HG03135 (cell line): Measurements from ENCODE around the gene MCF2L2.

ENCODE experiments used
- ATAC-seq: cut with Tn5 transposase; IDR thresholded peaks from one replicate; pipeline ENCODE4 v1.9.1; 2021; ENCODE audit warnings: mild to moderate bottlenecking, moderate library complexity; ENCODE audit not compliant: unreplicated experiment

The MCF2L2 gene

DNA sequence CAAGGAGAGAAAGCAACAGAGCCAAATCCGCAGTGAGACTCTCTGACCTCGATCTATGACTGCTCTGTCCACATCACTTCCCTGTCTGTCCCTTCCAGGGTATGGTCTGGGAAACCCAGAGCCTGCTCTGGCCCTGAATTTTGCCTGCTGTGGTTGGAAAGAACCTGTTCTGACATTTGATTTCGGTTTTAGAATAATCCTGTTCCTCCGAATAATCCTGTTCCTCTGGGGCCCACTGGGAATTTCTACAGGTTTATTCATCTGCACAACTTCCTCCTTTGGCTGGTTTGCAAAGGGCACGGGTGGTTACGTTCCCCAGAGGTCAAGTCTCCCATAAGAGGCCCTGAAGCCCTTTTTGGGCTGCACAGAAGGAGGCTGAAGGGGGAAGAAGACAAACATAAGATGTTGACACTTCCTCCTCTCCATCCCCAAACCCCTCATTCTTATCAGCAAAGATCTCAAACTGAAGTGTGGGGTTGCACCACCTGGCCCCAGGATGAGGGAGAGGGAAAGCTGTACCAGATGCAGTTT, 276.5 kb downstream of the MCF2L2 start:
- ATAC-seq = no peak

DNA sequence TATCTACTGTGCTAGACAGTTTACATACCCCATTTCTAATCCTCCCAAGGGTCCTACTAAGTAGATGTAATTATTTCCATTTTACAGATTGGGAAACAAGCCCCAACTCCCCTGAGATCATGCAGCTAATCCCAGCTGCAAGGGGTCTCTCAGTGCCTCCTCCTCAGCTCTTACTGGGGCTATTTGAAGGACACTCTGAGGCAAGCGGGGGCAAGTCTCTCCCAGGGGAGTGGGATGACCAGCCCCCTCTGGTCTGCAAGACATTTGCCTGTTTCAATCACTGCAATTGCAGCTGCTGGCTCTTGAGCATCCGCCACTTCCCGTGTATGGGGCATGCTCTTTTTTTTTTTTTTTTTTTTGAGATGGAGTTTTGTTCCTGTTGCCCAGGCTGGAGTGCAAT, 277.3 kb downstream of the MCF2L2 start:
- no peak for ATAC-seq

DNA sequence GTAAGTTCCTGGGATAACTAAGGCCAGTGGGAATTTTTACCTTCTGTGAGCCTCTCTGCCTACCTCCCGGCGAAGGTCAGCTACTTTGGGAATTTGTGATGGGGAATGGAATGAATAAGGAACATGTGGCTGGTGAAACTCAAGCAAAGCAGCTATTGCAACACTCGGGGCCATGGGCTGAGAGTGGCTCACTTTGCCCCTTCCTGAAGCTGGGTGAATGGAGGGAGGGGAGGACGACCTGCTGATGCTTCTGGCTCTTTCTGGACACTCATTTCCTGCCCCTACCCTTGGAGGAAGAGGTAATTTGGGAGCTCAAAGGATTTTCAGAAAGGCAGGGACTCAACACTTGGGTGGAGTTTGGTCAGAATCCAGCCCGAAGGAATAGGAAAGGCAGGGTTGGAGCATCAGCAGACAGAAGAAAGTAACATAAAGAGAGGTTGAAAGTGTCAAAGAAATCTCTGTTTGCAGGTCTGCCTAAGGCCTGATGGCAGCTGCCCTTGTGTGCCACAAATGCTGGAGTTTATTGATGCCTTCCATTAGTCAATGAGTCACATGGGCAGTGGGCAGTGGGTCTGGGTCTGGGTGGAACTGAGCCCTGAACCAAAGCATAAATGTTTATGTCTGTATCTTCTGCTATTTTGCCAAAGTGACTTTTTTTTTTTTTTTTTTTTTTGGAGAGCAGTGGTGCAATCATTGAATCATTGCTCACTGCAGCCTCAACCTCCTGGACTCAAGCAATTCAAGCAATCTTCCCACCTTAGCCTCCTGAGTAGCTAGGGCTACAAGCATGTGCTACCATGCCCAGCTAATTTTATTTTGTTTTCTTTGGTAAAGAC, 278.3 kb downstream of the MCF2L2 start:
- no peak for ATAC-seq

DNA sequence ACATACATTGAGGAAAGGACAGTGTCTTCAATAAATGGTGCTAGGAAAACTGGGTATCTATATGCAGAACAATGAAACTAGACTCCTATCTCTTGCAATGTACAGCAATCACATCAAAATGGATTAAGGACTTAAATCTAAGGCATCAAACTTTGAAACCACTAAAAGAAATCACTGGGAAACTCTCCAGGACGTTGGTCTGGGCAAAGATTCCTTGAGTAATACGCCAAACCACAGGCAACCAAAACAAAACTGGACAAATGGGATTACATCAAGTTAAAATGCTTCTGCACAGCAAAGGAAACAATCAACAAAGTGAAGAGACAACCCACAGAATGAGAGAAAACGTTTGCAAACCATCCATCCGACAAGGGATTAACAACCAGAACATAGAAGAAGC, 280.4 kb downstream of the MCF2L2 start:
- ATAC-seq = no peak

DNA sequence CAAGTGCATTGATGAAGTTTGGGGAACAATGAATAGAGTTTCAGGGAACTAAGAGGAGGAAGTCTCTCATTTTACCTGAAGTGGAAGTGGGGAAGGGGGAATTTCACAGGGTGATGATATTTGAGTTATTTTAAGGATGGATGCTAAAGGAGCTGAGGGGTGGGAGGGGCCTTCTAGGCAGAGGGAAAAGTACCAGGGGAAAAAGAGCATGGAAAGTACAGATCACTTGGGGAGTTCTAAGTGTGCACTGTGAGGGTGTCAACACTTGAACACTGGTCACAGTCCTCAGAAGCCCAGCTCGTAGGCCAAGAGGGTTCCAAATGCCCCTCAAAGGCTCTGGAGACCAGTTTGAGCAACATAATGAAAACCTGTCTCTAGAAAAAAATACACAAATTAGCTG, 284.1 kb downstream of the MCF2L2 start:
- no peak for ATAC-seq

DNA sequence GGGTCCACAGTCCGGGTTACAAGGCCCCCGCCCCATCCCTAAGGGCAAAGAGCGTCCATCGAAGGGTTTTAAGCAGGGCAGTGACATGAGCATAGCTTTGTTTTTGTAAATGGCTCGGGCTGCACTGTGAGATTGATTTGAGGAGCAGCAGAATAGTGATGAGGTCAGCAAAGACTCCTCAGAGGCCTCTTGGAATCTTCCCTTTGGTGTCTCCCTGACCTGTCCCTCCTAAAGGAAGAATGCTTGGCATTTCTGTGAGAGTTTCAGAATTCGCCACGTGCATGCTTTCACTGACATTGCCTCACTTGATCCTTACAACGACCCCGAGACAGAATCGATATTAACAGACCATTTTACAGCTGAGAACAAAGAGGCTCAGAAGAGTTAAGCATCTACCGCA, 286.2 kb downstream of the MCF2L2 start:
- no peak for ATAC-seq

DNA sequence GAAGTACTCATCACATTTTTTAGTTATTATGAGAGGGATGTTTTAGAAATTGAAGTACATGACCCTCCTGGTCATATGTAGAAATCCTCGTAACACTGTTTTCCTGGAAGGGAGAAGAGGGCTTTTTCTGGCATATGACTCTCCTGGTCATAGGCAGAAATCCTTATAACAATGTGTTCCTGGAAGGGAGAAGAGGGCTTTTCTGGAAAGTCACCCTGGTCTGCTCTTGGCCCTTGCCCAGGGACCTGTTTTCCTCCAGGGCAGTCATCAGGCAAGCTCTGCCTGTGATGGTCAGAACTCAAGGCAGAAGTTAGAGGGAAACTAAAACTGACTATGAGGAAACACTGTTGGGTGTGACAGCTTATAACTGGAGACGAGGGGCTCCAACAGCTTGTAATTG, 293.6 kb downstream of the MCF2L2 start:
- no peak for ATAC-seq

DNA sequence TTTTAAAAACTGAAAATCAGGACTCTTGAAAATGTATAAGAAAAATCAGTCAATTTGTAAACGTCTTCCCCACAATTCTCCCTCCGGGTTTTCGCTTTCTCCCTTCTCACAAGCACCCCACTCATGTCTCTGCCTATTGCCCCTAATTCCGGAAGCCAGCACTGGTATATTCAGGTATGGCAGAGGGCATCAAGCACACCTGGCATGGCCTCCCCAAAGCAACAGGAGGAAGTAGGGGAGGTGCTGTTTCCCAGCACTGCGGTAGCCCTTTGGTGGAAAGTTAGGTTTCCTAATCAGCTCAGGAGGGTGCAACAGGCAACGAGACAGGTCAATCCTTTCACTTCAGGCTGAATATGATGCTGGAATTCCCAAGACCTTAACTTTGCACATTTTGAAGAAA, 296.0 kb downstream of the MCF2L2 start:
- ATAC-seq = no peak

DNA sequence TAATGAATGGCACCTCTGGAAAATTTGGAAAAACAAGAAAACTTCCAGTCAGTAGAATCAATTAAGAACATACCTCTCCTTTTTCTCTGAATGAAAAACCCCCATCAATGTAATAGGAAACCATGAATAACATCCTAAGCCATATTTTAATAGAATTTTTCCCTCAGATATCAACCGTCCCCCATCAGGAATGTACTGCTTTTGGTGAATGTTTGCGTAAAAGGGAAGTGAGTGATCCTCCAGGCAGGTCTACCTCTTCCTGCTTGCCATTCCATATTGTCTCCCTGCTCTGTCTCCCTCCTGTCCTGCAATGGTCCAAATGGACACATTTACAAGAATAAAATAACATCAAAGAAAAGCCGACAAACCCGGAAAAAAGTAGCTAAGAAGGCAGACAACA, 296.7 kb downstream of the MCF2L2 start:
- no peak for ATAC-seq

DNA sequence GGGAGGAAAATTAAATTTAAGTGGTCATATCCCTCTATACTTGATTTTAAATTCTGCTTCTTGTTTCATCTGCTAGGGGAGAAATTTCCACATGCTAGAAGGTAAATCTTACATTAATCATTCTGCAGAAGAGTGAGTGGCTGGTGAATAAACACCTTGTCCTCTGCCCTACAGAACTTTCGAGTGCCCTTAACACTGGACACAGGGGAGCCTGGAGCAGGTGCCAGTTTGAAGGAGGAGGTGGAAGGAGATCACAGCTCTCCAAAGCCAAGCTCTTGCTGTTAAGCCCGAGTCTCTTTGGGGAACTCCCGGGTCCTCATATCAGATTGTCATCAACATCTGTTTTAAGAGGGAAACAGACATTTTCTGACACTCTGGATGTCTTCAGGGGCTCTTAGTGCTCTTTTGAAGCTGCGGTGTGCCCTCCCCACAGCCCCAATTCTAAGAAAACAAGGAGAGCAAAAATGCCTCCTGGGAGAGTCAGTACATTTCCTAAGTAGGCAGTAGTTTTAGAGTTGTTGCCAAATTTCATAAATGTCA, 297.2 kb downstream of the MCF2L2 start:
- no peak for ATAC-seq

DNA sequence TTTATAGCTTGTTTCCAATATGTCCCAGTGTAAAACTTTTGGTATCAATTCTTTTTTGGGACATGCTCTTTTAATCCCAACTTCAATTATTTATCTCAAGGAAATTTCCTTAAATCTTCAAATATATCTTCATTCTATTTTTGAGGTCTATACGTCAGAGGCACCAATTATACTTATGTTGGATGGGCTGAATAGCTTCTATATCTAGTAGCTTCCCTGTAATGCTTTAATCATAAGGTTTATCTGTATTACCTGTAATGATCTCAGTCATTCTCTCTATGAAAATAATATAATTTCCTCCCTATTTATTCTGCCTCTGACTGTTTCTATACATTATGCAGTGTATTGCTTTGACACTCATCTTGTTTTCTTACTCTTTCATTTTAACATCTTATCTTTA, 299.2 kb downstream of the MCF2L2 start:
- ATAC-seq = no peak

DNA sequence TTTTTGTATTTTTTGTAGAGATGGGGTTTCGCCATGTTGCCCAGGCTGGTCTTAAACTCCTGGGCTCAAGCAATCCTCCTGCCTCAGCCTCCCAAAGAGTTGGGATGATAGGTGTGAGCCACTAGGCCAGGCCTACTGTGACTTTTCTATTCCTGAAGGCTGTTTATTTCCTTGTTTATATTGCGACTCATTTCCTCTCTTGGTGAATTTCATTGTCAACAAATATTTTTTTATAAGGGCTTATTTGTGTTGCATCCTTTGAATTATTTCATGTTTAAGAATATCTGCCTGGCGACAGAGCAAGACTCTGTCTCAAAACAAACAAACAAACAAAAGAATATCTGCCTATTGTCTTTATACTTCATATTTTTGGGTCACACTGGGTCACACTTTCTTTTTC, 299.7 kb downstream of the MCF2L2 start:
- no peak for ATAC-seq
